ENCODE data around the gene SCNN1B.

DNA sequence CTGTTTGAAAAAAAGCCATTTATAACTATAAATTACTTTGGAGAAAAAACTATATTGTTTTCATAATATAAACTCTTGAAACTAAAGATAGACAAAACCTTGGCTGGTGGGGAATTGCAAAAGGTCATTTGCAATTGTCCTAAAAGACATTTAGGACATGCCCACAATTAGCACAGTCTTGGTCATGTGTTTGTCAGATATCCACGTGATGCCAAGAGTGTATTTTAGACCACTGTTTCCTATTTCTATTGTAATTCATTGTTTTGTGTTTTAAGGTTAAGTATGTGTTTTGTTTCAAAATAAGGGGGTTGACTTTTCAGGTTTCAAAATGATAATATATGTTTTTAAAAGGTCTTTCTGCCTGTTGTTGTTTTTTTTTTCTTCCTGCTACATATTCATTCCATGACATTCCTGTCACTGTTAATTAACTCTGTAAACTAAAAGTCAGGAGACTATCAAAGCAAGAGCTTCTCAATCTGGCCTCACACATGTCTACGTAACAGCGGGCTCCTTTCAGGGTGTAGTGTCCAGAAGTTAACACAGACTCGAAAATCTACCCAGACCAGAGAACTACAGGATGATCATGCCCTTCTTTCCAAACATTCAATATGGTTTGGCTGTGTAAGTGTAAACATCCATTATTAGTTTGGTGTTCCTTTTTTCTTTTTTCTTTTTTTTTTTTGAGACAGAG is 92.2 kb downstream of the SCNN1B start:
- no peak for TF ChIP-seq POLR2A (IDR thresholded peaks at IDR 0.05)
- no peak for TF ChIP-seq CTCF (IDR thresholded peaks at IDR 0.05)
